ENCODE data around the gene TSPAN33.

Gene TSPAN33

DNA sequence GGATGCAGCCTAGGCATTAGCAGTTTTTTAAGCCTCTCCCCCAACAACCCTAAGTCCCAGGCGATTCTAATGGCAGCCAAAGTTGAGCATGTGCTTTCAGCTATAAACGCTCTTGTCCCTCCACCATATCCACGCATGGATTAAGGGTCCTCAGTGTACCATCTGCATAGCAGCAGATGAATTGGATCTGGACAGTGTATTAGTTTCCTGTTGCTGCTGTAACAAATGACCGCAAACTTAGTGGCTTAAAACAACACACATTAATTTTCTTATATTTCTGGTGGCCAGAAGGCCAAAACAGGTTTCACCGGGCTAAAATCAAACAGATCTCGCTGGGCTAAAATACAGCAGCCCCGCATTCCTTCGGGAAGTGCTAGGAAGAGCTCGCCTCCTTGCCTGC is 13.1 kb downstream of the TSPAN33 start:
- Mint-ChIP-seq H3K27me3 (ENCODE audit: low read depth, poor library complexity) (peaks cover 11% of the 10 kb centered on the region), H3K4me1 (peaks cover 31% of the 10 kb centered on the region), H3K36me3 (ENCODE audit: low read depth) (no peaks in the 10 kb centered on the region), H3K27ac (no peak overlapping the region), H3K9me3 (peaks cover 3% of the 10 kb centered on the region), H3K4me3 (no peak overlapping the region)
- DNase-seq, result no peak
- TF ChIP-seq, protein P1, sequence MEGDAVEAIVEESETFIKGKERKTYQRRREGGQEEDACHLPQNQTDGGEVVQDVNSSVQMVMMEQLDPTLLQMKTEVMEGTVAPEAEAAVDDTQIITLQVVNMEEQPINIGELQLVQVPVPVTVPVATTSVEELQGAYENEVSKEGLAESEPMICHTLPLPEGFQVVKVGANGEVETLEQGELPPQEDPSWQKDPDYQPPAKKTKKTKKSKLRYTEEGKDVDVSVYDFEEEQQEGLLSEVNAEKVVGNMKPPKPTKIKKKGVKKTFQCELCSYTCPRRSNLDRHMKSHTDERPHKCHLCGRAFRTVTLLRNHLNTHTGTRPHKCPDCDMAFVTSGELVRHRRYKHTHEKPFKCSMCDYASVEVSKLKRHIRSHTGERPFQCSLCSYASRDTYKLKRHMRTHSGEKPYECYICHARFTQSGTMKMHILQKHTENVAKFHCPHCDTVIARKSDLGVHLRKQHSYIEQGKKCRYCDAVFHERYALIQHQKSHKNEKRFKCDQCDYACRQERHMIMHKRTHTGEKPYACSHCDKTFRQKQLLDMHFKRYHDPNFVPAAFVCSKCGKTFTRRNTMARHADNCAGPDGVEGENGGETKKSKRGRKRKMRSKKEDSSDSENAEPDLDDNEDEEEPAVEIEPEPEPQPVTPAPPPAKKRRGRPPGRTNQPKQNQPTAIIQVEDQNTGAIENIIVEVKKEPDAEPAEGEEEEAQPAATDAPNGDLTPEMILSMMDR (IDR thresholded peaks at IDR 0.05), result no peak

DNA sequence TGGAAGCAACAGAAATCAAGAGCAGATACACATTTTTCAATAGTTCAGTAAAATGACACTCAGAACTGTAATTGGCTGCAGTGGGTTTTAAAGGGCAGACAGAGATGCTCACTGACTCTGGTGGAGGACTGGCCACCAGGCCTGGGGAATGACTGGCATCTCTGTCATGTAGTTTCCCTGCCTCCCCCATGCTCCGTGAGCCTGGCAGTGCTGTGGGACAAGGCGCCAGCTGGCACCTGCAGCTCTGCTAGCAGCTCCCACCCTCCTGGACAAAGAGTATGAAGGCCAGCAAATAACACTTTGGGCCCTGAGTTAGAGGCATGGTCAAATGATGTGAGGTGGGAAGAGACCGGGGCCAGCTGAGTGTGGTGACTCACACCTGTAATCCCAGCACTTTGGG is 15.0 kb downstream of the TSPAN33 start:
- Mint-ChIP-seq H3K36me3 (ENCODE audit: low read depth) (no peaks in the 10 kb centered on the region), H3K9me3 (peaks cover 3% of the 10 kb centered on the region), H3K4me1 (peaks cover 35% of the 10 kb centered on the region), H3K4me3 (no peak overlapping the region), H3K27me3 (ENCODE audit: low read depth, poor library complexity) (peaks cover 8% of the 10 kb centered on the region), H3K27ac (no peak overlapping the region)
- TF ChIP-seq, protein P1 (IDR thresholded peaks at IDR 0.05), result no peak
- no peak for DNase-seq

DNA sequence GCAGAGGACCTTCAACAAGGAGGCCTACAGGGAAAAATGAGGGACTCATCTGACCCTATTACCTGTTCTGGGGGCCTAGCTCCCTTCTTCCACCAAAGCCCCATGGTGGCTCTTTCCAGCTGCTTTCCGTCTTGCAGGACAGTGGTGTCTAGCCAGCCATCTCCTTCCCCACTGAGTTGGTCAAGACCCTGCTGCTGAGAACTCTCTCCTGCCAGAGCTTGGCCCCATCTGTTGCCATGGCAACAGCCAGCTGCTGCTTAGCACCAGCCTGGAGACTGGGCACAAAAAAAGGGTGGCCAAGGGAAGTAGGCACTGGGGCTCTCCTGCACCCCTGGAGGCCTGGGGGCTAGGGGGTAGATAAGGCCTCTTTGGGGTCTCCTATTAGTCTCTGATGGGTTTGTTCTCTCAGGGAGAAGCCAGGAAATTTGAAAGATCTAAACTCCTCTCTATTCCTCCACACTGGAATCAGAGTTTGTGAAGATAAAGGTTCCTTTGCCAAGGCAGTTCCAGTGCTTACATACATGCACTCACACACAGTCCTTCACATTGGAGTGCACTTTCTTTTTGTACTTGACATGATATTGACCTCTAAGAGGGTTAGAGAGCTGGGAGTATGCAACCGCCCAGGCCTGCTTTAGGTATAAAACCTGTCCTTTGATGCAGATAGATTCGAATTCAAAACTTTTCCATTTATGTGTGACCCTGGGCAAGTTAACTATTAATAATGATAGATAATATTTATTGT is 15.8 kb downstream of the TSPAN33 start:
- TF ChIP-seq, protein P1 (IDR thresholded peaks at IDR 0.05), result no peak
- DNase-seq, result peak; percentile 48
- H3K36me3 Mint-ChIP-seq (ENCODE audit: low read depth), result no peaks in the 10 kb centered on the region
- H3K27ac Mint-ChIP-seq, result no peak overlapping the region
- peaks cover 3% of the 10 kb centered on the region for H3K9me3 Mint-ChIP-seq
- H3K27me3 Mint-ChIP-seq (ENCODE audit: low read depth, poor library complexity), result peaks cover 3% of the 10 kb centered on the region
- no peak overlapping the region for H3K4me3 Mint-ChIP-seq
- peaks cover 35% of the 10 kb centered on the region for H3K4me1 Mint-ChIP-seq

- Mint-ChIP-seq H3K27ac (no peak overlapping the region), H3K4me1 (peaks cover 35% of the 10 kb centered on the region), H3K27me3 (ENCODE audit: low read depth, poor library complexity) (peaks cover 4% of the 10 kb centered on the region), H3K36me3 (ENCODE audit: low read depth) (no peaks in the 10 kb centered on the region), H3K4me3 (no peak overlapping the region), H3K9me3 (peaks cover 3% of the 10 kb centered on the region)
- DNase-seq, result no peak
- TF ChIP-seq, protein P1 (IDR thresholded peaks at IDR 0.05), result no peak
Observed at GRCh38 chr7:129161524-129162225, 17.2 kb downstream of the TSPAN33 start.

DNA sequence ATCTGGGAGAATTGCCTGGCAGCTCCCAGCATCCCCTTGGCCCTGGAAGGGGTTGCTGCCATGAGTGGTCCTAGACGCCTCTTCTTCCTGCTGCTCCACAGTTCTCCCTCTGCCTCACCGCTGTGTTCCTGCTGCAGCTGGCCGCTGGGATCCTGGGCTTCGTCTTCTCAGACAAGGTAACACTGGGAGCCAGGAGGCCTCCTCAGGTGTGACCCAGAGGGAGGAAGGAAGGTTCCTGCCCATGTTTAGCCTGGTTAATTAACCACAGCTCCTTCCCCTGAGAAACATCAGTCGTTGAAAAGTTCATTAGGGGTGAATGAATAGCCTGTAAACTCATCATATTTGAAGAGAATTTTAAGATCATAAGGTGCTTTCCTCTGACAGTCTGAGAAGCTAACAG is 18.2 kb downstream of the TSPAN33 start:
- Mint-ChIP-seq H3K27ac (no peak overlapping the region), H3K36me3 (ENCODE audit: low read depth) (no peaks in the 10 kb centered on the region), H3K4me1 (peaks cover 35% of the 10 kb centered on the region), H3K9me3 (peaks cover 3% of the 10 kb centered on the region), H3K4me3 (no peak overlapping the region), H3K27me3 (ENCODE audit: low read depth, poor library complexity) (peaks cover 14% of the 10 kb centered on the region)
- TF ChIP-seq, protein P1 (IDR thresholded peaks at IDR 0.05), result no peak
- no peak for DNase-seq
